Skeletal muscle satellite cell (primary cell): ENCODE measurements around the gene ZMIZ1.

ENCODE experiments used
- H3K27me3 ChIP-seq: 2 replicates; pipeline ENCODE4 v1.7.0; 2013; ENCODE audit warnings: low read length; ENCODE audit not compliant: control insufficient read depth, insufficient read depth
- H3K36me3 ChIP-seq: 2 replicates; pipeline ENCODE4 v1.7.0; 2013; ENCODE audit warnings: mild to moderate bottlenecking, control low read depth, low read length; ENCODE audit not compliant: insufficient read depth
- H3K4me1 ChIP-seq: 2 replicates; pipeline ENCODE4 v1.7.0; 2013; ENCODE audit warnings: low read length; ENCODE audit not compliant: control insufficient read depth, insufficient read depth
- H3K4me2 ChIP-seq: 2 replicates; pipeline ENCODE4 v1.7.0; 2013; ENCODE audit warnings: mild to moderate bottlenecking, low read length
- H3K4me3 ChIP-seq: 2 replicates; pipeline ENCODE4 v1.7.0; 2013; ENCODE audit warnings: low read length
- H3K9ac ChIP-seq: 2 replicates; pipeline ENCODE4 v1.7.0; 2013; ENCODE audit warnings: mild to moderate bottlenecking, low read depth, low read length, moderate library complexity
- H3K9me3 ChIP-seq: replicated peaks from 2 replicates; pipeline ENCODE4 v1.7.0; 2013; ENCODE audit warnings: mild to moderate bottlenecking, control low read depth, low read length

The ZMIZ1 gene

GRCh38 chr10:79111846-79112614 lies 43.3 kb downstream of the ZMIZ1 start:
- Histone ChIP-seq H3K4me2 (peak overlapping the region; percentile 70), H3K9me3 (no peaks in the 10 kb centered on the region), H3K9ac (peak overlapping the region; percentile 64), H3K36me3 (peaks cover 19% of the 10 kb centered on the region), H3K27me3 (no peaks in the 10 kb centered on the region), H3K4me3 (no peak overlapping the region), H3K4me1 (peaks cover 64% of the 10 kb centered on the region)

- Histone ChIP-seq H3K4me3 (peak overlapping the region; percentile 4), H3K4me1 (peaks cover 64% of the 10 kb centered on the region), H3K36me3 (peaks cover 27% of the 10 kb centered on the region), H3K4me2 (peak overlapping the region; percentile 70), H3K9ac (peak overlapping the region; percentile 64), H3K9me3 (no peaks in the 10 kb centered on the region), H3K27me3 (no peaks in the 10 kb centered on the region)
Measured at GRCh38 chr10:79112881-79113431, 44.2 kb downstream of the ZMIZ1 start.

- Histone ChIP-seq H3K36me3 (peaks cover 30% of the 10 kb centered on the region), H3K4me2 (peak overlapping the region; percentile 70), H3K4me1 (peaks cover 64% of the 10 kb centered on the region), H3K9me3 (no peaks in the 10 kb centered on the region), H3K4me3 (no peak overlapping the region), H3K9ac (peak overlapping the region; percentile 64), H3K27me3 (no peaks in the 10 kb centered on the region)
Measured at GRCh38 chr10:79113827-79114226, 45.1 kb downstream of the ZMIZ1 start.

GRCh38 chr10:79115302-79115701 lies 46.5 kb downstream of the ZMIZ1 start:
- H3K36me3 ChIP-seq = peaks cover 41% of the 10 kb centered on the region
- H3K27me3 ChIP-seq = no peaks in the 10 kb centered on the region
- H3K9ac ChIP-seq = no peak overlapping the region
- H3K9me3 ChIP-seq = no peaks in the 10 kb centered on the region
- H3K4me2 ChIP-seq = no peak overlapping the region
- no peak overlapping the region for H3K4me3 ChIP-seq
- peaks cover 64% of the 10 kb centered on the region for H3K4me1 ChIP-seq

- H3K27me3 ChIP-seq = no peaks in the 10 kb centered on the region
- no peak overlapping the region for H3K4me3 ChIP-seq
- no peak overlapping the region for H3K9ac ChIP-seq
- no peaks in the 10 kb centered on the region for H3K9me3 ChIP-seq
- H3K4me1 ChIP-seq = peaks cover 53% of the 10 kb centered on the region
- H3K4me2 ChIP-seq = no peak overlapping the region
- H3K36me3 ChIP-seq = peaks cover 45% of the 10 kb centered on the region
Measured at GRCh38 chr10:79116368-79116767, 47.6 kb downstream of the ZMIZ1 start.

- Histone ChIP-seq H3K36me3 (peaks cover 45% of the 10 kb centered on the region), H3K9ac (no peak overlapping the region), H3K9me3 (no peaks in the 10 kb centered on the region), H3K27me3 (no peaks in the 10 kb centered on the region), H3K4me1 (peaks cover 46% of the 10 kb centered on the region), H3K4me3 (no peak overlapping the region), H3K4me2 (no peak overlapping the region)
Measured at GRCh38 chr10:79116801-79117723, 48.3 kb downstream of the ZMIZ1 start.

GRCh38 chr10:79118286-79119202 lies 49.8 kb downstream of the ZMIZ1 start:
- peaks cover 32% of the 10 kb centered on the region for H3K4me1 ChIP-seq
- no peak overlapping the region for H3K4me3 ChIP-seq
- H3K27me3 ChIP-seq = no peaks in the 10 kb centered on the region
- no peaks in the 10 kb centered on the region for H3K9me3 ChIP-seq
- peaks cover 57% of the 10 kb centered on the region for H3K36me3 ChIP-seq
- no peak overlapping the region for H3K9ac ChIP-seq
- no peak overlapping the region for H3K4me2 ChIP-seq

GRCh38 chr10:79119306-79119705 lies 50.5 kb downstream of the ZMIZ1 start:
- Histone ChIP-seq H3K4me3 (no peak overlapping the region), H3K4me1 (peaks cover 32% of the 10 kb centered on the region), H3K27me3 (no peaks in the 10 kb centered on the region), H3K9ac (no peak overlapping the region), H3K4me2 (no peak overlapping the region), H3K36me3 (peaks cover 63% of the 10 kb centered on the region), H3K9me3 (no peaks in the 10 kb centered on the region)

- Histone ChIP-seq H3K9ac (no peak overlapping the region), H3K4me3 (no peak overlapping the region), H3K27me3 (no peaks in the 10 kb centered on the region), H3K4me1 (peaks cover 37% of the 10 kb centered on the region), H3K36me3 (peaks cover 85% of the 10 kb centered on the region), H3K9me3 (no peaks in the 10 kb centered on the region), H3K4me2 (no peak overlapping the region)
Measured at GRCh38 chr10:79123547-79123963, 54.8 kb downstream of the ZMIZ1 start.

GRCh38 chr10:79124066-79124465 lies 55.3 kb downstream of the ZMIZ1 start:
- Histone ChIP-seq H3K9me3 (no peaks in the 10 kb centered on the region), H3K36me3 (peaks cover 80% of the 10 kb centered on the region), H3K27me3 (no peaks in the 10 kb centered on the region), H3K4me2 (no peak overlapping the region), H3K9ac (no peak overlapping the region), H3K4me3 (no peak overlapping the region), H3K4me1 (peaks cover 42% of the 10 kb centered on the region)
